GM12872 (cell line): ENCODE measurements around the gene ALDOA.

Experiments
- TF ChIP-seq, protein P1 (sequence below): IDR thresholded peaks from 3 replicates; pipeline ENCODE4 v1.5.1; 2011; ENCODE audit warnings: low read depth, mild to moderate bottlenecking, low read length, moderate library complexity; ENCODE audit not compliant: insufficient read depth

Gene ALDOA

DNA sequence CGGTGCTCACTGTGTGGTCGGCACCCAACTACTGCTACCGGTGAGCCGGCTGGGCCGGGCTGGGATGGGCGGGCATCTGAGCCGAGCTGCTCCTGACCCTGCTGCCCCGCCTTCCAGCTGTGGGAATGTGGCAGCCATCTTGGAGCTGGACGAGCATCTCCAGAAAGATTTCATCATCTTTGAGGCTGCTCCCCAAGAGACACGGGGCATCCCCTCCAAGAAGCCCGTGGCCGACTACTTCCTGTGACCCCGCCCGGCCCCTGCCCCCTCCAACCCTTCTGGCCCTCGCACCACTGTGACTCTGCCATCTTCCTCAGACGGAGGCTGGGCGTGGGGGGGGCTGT lies 19.2 kb downstream of the ALDOA start:
- TF ChIP-seq, protein P1, sequence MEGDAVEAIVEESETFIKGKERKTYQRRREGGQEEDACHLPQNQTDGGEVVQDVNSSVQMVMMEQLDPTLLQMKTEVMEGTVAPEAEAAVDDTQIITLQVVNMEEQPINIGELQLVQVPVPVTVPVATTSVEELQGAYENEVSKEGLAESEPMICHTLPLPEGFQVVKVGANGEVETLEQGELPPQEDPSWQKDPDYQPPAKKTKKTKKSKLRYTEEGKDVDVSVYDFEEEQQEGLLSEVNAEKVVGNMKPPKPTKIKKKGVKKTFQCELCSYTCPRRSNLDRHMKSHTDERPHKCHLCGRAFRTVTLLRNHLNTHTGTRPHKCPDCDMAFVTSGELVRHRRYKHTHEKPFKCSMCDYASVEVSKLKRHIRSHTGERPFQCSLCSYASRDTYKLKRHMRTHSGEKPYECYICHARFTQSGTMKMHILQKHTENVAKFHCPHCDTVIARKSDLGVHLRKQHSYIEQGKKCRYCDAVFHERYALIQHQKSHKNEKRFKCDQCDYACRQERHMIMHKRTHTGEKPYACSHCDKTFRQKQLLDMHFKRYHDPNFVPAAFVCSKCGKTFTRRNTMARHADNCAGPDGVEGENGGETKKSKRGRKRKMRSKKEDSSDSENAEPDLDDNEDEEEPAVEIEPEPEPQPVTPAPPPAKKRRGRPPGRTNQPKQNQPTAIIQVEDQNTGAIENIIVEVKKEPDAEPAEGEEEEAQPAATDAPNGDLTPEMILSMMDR, result no peak

DNA sequence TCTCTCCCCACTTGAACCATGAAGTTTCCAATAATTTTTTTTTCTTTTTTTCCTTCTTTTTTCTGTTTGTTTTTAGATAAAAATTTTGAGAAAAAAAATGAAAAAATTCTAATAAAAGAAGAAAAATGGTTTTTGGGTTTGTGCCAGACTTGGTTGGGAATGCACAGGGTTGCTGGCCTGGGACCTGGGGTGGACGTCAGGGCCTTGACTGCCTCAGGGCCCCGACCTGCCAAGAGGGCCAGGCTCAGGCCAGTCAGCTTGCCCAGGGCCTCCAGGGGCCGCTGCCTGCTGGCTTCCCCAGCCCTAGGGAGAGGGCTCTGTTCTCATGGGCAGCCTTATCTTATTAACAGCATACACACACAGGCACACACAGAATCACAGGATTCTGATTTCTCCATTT lies 19.7 kb downstream of the ALDOA start:
- TF ChIP-seq, protein P1, result no peak

DNA sequence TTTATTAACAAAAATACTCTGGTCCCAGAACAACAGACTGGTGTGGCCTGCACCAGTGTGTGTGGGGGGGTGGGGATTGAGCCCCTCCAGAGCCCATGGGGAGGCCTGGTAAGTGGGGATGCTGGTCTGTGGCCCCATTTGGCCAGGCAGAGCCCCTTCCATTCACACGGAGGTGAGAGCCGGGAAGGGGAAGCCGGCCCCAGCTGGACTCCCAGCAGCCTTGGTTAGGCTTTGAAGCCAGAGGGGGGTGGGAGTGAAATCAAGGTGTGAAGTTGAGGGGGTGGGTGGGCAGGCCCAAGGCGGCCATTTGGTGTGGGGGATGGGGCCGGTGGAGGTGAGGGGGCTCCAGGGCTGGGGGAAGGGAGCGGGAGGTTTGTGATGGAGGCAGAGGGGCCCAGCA lies 20.3 kb downstream of the ALDOA start:
- TF ChIP-seq, protein P1, result no peak

DNA sequence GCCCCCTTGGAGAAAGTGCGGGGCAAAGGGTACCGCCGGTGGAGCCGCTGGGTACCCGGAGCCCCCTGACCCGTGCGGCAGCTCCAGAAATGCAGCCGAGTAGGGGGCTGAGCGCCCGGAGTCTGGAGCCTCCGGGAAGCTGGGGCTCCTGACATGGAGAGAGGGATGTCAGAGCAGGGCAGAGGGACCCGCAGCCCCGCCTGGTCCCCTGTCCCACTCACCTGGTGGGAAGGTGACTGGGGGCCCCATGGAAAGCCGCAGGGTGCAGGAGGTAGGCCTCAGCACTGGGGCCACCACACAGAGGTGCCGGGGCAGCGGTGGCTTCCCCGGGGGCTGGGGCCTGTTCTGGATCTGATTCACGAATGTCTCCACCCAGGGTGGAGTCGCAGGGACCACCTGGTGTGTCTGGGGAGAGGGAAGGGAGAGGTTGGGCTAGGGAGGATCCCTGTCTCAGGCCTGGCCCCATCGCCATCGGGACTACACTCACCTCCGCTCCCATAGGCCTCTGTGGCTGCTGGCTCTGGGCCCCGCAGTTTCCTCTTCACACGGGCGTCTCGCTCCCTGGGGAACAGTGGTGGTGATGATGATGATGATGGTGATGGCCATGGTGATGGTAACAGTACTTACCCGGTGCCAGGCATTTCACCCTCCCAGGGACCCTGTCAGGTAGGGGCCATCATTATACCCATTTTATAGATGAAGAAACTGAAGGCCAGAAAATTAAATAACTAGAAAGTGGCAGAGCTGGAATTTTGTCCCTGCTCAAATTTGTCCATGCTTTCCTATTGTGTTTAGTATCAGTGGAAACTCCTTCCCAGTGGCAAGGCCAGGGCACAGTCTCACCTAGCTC lies 21.0 kb downstream of the ALDOA start:
- TF ChIP-seq, protein P1, result no peak

DNA sequence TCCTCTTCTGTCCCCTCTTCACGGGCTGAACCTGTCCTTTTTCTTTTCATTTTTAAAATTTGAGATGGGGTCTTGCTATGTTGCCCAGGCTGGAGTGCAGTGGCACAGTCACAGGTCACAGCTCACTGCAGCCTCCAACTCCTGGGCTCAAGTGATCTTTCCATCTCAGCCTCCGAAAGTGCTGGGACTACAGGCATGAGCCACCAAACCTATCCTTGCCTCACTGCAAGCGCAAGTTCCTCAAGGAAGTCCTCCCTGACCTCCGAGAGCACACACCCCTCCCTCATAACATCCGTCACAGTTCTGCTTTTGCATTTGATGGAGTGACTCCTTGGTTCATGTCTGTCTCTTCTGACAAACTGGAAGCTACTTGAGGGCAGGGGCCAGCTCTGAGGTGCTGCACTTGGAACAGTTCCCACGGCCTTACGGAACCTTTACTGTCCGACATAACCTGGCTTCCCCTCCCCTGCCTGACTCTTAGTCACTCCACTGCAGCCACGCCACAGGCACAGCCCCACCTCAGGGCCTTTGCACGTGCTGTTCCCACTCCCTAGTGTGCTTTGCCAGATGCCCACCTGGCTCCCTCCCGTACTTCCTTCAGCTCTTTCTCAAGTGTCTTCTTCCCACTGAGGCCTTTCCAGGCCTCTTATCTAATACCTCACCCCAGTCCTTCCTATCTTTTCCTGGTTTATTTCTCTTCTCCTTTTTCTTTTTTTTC lies 21.8 kb downstream of the ALDOA start:
- TF ChIP-seq, protein P1, result no peak

DNA sequence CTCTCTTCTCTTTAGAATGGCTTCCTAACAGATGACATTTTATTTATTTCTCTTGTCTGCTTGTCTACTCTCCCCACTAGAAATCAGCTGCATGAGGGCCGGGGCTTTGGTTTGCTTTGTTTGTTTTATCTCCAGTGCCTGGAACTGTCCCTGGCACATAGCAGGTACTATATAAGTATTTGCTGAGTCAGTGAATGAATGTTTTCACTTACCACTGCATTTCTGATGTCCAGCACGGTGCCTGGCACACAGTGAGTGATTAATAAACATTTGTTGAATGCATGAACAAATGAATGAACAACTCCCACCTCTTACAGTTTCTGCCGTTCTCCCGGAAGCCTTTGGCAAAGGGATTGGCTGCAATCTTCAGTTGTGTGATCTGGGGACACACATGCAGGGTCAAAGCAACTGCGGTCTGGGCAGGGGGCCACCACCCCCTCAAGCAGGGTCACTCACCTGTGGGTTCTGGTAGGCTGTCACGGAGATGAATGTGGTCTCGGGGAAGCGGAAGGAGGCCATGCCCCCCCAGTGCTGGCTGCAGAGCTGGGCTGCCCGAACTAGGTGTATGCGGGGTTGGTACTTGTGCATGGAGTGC lies 22.8 kb downstream of the ALDOA start:
- TF ChIP-seq, protein P1, result no peak

DNA sequence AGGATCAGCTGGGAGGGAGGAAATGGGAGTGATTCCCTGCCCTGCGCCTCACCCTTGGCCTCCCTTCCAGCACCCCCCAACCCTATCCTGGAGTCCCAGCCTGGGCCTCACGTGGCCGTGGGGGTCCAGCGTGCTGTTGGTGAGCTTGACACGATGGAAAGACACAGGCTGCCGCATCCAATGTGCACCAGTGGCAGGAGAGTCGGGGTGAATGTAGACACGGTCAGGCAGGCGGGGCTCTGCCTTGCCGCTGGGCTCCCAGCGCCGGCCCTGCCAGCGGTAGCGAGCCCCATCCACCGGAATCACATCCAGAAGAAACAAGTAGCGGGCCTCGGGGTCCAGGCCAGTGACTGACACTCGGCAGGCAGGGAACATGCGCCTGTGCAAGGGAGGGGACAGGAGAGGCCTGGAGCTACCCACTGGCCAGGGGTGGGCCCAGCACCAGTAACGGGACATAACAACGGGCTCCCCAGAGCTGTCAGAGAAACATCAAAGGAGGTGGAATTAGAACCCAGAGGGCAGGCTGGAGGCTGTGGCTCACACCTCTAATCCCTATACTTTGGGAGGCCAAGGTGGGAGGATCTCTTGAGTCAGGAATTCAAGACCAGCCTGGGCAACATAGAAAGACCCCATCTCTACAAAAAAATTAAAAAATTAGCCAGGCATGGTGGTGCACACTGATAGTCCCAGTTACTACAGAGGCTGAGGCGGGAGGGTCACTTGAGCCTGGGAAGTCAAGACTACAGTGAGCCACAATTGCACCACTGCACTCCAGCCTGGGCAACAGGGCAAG lies 23.5 kb downstream of the ALDOA start:
- TF ChIP-seq, protein P1, result no peak
